Measurements from ENCODE around the gene RNU1-2.
A peak's percentile ranks its signal among the peaks of the same experiment; 100 is the strongest.
"Not testable (repeated sequence)": the region's sequence is repeated elsewhere in the genome, so short reads cannot be mapped to it uniquely, and the experiment has no call there.

RNU1-2 gene

DNA sequence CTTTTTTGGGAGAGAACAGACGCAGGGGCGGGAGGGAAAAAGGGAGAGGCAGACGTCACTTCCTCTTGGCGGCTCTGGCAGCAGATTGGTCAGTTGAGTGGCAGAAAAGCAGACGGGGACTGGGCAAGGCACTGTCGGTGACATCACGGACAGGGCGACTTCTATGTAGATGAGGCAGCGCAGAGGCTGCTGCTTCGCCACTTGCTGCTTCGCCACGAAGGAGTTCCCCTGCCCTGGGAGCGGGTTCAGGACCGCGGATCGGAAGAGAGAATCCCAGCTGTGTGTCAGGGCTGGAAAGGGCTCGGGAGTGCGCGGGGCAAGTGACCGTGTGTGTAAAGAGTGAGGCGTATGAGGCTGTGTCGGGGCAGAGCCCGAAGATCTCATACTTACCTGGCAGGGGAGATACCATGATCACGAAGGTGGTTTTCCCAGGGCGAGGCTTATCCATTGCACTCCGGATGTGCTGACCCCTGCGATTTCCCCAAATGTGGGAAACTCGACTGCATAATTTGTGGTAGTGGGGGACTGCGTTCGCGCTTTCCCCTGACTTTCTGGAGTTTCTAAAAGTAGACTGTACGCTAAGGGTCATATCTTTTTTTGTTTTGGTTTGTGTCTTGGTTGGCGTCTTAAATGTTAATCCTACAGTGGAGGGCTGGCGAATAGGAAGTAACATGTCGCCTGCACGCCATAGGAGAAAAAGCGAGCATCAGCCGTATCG, at the start of gene RNU1-2:
RNU1-2 (plus strand) TSS at position 383 of the 718 bp plus-strand sequence.
- peak; percentile 86 for DNase-seq

DNA sequence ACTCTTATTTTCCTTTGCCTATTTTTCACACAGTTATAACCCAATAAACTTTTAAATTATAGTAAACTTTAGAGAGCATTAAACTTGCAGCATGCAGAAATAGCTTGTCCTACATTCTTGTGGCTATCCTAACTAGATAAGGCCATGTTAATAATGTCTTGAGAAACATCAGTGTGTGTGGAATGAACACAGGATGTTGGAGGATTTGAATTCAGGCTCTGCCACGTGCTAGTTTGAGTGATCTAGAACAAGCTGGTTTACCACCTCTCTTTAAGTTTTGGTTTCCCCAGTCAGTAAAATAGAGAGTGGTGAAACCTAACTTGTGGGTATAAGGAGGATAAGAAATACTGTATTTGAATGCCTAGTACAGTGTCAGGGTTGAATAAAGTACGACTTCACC, 39.6 kb upstream of the RNU1-2 start:
- DNase-seq: not testable (repeated sequence)

DNA sequence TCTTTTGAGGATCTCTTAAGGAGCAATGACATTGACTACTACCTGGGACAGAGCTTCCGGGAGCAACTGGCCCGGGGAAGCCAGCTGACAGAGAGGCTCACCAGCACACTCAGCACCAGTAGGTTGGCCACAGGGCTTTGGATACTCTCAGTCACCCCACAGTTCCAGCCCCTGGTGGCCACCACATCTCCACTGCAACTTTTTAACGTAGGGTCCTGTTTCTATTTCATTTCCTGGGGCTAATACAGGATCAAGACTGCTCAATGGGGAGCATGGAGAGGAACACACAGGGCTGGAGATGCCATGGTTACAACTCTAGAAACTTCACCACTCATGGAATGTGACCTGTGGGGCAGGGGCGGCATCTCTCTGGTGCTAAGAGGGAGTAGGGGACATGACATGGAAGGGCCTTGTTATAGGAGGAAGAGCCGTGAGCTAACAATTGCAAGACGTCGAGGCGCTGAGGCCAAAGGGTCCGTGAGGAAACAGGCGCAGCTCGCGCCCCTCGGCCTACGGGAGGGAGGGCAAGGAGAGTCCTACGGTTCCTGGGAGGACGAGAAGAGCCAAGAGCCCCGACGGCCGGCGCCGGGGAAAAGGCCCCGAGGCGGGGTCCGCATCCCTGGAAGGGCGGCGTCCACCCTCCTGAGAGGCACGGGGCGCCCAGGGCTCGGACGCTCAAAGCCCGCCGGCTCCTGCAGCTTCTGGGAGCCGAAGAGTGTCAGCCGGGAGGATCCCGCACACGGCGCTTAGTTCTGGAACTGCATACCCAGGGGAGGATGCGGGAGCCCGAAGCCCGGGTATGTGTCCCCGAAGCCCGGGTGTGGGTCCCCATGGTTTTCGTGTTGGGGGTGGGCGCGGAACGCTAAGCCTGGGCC, 36.4 kb upstream of the RNU1-2 start:
- not testable (repeated sequence) for DNase-seq

DNA sequence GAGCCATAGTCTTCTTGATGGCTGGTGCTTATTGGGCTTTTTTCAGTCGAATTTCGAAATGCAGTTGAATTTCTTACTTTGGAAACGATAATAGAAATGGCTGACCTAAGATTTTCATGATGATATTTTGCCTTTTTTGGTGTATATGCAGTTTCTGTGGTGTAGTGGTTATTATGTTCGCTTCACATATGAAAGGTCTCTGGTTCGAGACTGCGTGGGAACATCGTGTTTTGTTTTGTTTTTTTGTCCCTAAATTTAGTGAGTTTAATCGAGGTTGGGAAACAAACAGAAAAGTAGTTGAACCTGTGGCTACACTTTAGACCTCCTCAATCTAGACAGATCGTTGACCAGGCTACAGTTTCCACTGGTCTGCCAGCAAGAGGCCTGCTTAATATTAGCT, 35.7 kb upstream of the RNU1-2 start:
- DNase-seq: not testable (repeated sequence)

DNA sequence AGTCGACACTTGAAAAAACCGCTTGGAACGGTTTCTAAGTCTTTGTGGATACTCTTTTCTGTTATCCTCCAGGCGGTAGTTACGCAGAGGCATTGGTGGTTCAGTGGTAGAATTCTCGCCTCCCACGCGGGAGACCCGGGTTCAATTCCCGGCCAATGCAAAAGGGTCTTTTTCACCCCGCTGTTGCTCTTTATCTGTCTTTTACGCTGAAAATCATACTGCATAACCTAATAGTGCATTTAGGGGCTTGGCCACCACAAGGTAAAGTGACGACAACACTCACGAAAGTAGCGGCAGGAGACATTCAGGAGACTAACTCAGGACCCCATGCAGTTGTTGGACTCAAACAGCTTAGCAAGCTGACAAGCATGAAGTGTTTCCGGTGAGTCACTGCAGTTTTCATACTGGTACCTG, 33.9 kb upstream of the RNU1-2 start:
- DNase-seq: not testable (repeated sequence)

DNA sequence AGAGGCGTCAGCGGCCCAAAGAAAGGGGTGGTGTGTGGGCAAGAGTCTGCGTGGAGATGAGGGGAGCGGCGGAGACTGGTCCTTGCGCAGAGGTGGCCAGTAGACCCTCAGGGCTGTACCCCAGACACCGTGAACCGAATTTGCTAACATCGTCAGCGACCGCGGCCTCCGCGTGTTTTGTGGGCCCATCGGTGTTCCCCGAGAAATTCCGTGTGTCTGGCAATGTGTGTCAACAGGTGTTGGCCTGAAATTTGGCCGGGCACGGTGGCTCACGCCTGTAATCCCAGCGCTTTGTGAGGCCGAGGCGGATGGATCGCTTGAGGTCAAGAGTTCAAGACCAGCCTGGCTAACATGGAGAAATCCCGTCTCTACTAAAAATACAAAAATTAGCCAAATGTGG, 33.4 kb upstream of the RNU1-2 start:
- not testable (repeated sequence) for DNase-seq

DNA sequence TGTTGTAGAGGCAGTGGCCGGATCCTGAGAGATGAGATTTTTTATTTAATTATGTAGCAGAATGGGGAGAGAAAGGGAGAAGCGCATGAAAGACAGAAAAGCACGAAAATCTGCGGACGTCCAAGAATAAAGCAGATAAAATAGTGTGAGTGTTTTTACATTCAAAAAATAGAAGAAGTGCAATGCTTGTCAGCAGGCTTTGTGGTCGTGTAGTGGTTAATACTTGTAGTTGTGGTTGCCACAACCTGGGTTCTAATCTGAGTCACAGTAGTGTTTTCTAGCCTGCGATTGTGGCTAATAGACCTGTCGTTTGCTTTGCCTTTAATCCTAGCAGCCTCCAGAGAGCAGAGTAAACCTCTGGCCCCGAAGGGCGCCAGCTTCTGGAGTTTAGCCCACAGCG, 32.8 kb upstream of the RNU1-2 start:
- not testable (repeated sequence) for DNase-seq

DNA sequence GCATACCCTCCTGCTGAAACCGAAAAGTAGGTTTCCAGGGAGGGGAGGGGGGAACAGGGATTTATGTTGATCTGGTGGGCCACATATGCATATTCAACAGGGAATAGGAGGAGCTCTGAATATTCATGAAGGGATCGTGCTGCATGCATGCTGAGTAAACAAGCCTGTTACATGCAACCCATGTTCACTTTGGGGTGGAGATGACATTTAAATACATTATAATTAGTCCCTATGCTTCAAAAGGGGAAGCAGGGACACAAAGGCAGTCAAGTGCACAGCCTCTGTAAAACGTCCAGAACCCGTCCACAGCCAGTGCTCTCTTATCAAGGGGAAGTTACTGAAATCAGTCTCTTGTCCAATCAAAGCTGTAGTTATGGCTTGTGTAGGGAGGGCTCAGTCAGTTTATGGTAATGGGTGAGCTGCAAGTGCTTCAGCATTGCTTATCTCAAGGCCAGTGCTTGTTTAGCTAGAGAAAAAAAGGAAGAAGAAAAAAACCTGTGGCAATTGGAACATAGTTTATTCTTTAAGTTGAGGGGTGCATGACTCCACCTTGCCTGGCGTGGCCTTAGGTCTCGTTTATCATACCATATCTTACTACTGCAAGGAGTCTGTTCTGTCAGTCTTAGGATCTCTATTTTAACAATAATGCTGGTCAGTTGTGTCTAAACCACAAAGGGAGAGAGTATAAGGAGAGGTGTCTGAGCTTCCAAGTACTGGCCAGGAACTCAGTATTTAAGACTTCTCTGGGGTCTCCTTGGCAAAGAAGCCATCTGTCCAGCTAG, 28.7 kb upstream of the RNU1-2 start:
- DNase-seq: not testable (repeated sequence)

DNA sequence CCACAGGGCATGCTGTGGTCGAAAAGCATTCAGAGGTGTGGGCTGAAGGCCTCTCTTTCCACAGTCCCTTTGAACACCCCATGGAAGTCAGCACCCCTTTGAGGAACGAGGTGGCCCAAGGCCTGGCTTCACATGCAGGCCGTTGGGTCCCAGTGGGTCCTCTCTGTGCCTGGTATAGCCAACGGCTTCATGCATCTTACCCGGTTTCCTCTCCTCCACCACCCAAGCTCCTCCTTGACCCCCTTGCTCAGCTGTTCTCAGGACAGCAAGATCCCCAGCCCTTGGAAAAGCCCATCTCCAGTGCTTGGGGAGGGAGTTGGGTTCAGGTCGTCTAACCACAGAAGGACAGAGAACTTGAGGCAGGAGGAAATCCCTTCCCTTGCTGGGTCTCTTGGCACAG, 27.0 kb upstream of the RNU1-2 start:
- not testable (repeated sequence) for DNase-seq

DNA sequence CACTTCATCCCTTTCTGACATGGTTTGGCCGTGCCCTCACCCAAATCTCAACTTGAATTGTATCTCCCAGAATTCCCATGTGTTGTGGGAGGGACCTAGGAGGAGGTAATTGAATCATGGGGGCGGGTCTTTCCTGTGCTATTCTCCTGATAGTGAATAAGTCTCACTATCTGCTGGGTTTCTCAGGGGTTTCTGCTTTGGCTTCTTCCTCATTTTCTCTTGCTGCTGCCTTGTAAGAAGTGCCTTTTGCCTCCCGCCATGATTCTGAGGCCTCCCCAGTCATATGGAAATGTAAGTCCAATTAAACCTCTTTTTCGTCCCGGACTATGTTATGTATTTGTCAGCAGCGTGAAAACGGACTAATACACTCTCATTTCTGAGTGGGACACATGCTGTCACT, 25.8 kb upstream of the RNU1-2 start:
- DNase-seq: not testable (repeated sequence)

DNA sequence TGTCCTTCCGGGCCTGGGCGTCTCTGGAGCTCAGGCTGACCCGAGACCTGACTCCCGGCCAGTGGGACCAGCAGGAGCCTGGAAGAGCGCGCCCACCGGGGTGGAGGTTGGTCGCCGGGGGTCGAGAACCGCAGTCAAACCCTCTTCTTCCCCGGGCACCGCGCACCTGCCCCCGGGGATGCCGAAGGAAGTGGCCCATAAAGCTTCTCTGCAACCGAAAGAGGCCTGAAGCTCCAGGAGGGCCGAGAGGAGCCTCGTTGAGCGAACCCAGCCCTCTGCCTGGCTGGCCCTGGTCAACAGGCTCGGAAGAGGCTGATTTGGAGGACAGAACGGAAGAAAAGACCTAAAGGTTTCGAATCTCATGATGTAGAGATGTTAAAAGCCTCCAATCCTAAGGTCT, 24.6 kb upstream of the RNU1-2 start:
- not testable (repeated sequence) for DNase-seq

DNA sequence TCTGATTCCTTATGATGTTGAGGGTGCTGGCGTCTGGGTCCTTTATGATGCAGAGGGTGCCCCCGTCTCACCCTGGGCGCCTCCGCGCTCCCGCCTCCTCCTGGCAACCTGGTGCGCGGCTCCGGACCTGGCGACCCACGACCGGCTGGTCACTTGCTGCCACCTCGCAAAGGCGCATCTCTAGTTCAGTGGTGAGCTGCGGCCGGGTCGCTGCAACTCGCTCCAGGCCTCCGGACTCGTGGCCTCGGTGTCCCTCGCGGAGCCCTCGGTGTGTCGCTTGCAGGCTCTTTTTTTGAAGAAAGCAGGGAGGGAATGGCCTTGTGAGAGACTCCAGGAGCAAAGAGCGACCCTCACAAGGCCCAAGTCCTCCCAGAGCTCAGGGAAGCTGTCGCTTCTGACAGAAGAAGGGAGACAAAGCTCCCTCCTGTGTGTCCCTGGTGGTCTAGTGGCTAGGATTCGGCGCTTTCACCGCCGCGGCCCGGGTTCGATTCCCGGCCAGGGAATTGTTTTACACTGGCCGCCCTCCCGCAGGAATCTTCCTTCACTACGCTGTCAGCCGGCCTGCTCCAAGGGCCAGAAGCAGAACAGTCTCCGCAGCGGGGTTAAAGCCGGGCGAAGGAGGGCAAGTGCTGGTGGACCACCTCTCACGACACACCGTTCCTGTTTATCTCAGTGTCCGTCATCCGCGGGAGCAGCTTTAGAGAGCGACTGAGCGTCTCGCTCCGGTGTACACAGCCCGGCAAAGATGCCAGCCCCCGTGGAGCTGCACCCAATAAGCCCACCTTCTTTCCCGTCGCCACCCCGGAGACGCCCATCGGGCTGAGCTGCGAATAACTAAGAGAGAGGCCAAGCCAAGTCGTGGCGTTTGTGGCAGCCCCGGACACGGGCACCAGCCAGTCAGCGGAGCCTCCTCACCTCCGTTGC, 23.4 kb upstream of the RNU1-2 start:
- DNase-seq: peak; percentile 38

DNA sequence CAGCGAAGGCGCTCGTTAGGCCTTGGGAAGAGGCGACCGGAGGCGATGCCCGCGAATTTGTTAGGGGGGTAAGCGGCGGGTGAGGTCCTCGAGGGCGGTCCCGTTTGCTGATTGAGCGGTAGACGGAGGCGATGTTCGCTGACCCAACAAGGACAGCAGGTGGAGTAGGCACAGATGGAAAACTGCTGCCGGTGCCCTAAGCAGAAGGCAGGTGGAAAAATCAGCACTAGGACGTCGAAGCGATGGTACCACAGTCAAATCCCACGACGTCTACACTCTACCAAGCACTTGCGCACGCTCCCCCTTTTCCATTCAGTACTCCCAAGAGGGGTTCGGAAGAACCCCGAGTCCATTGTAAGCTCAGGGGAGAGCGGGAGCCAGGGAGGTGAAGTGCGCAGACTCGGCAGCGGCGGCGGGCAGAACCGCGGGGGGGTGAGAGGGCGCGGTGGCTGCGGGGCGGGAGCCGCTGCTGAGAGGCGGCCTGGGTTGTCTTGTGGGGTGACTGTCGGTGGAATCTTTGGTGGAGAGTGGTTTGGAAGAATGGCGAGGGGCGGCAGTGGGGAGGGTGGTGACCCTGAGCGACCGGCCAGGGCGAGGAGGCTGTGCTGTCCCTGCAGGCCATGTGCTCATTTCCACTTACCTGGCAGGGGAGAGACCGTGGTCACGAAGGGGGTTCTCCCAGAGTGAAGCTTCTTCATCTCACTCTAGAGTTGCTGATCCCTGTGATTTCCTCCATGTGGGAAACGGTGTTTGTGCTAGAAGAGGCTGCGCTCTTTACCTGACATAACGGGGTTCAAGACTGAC, 22.5 kb upstream of the RNU1-2 start:
- peak; percentile 74 for DNase-seq

DNA sequence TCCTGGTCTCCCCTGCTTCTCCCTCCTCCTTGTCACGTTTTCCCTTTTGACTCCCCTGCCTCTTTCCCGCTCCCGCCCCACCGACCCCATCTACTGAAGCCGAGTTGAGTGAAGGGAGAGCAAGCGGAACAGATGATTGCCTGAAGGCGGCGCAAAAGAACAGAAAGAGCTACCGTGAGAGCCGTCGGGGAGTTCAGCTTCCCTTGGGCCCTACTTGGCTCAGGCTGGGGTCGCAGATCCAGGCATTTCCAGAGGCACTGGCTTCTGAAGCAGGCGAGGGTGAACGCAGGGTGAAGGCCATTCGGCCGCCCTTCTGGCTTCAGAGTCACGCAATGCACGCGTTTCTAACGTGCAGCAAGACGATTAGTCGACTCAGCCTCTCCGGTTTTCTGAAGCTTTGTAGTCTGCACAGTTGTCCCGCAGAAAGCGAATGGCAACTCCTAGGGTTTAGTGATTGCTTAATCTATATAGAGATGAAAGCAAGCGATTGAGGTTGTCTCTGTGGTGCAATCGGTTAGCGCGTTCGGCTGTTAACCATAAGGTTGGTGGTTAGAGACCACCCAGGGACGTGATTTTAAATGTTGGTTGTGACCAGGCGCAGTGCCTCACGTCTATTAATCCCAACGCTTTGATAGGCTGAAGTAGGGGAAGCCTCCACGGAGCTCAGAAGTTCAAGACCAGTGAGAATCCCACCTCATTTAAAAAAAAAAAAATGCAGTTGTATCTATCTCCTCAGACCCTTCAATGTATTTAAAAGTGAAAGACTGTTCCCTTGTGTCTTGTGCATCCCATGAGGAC, 20.6 kb upstream of the RNU1-2 start:
- DNase-seq: not testable (repeated sequence)

DNA sequence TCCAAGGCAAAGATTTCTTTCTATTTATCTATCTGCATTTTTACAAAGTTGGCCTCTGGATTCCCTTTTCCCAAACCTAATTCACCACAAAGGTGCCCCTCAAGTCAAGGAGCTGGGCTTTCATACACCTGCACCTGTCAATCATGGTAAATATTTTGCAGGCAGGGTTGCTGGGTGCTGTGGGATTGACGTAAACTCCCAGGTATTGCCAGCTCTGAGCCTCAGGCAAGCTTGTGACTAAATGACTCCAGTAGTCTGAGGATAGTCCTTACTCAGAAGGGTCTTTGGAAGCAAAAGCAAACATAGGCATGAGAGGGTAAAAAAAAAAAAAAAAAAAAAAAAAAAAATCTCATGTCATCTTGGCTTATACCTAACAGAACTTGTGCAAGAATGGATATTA, 14.0 kb upstream of the RNU1-2 start:
- DNase-seq: not testable (repeated sequence)

DNA sequence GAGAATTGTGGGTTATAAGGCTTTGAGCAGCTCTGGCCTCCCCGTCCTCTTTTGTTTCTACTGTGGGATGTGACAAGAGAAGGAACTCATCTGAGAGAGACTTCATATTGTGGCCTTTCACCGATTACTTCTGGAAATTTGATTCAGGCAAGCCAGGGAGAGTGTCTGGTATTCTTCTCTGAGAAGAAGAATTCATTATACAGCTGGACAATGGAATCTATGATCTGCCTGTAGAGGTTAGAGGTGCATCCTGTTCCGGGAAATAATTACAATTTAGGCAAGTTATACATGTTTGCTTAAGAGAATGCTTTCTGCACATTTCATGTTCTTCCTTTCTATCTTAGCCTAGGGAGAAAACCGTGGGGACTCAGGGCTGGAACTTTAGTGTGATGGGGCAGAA, 12.8 kb upstream of the RNU1-2 start:
- DNase-seq: no peak

DNA sequence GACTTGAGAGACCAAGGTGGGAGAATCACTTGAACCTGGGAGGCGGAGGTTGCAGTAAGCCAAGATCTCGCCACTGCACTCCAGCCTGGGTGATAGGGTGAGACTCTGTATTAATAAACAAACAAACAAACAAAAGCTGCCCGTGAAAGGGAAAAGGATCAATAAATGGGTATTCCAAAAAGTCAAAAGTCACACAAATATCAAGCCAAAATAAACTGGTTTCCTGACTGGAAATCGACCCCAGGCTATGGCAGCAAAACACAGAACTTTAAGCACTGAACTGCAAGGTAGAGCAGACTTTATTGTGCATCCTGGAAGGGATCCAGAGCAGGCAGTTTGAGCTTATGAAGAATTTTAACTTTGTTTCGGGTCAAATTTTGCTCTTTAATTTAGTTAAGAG, 11.3 kb upstream of the RNU1-2 start:
- not testable (repeated sequence) for DNase-seq

DNA sequence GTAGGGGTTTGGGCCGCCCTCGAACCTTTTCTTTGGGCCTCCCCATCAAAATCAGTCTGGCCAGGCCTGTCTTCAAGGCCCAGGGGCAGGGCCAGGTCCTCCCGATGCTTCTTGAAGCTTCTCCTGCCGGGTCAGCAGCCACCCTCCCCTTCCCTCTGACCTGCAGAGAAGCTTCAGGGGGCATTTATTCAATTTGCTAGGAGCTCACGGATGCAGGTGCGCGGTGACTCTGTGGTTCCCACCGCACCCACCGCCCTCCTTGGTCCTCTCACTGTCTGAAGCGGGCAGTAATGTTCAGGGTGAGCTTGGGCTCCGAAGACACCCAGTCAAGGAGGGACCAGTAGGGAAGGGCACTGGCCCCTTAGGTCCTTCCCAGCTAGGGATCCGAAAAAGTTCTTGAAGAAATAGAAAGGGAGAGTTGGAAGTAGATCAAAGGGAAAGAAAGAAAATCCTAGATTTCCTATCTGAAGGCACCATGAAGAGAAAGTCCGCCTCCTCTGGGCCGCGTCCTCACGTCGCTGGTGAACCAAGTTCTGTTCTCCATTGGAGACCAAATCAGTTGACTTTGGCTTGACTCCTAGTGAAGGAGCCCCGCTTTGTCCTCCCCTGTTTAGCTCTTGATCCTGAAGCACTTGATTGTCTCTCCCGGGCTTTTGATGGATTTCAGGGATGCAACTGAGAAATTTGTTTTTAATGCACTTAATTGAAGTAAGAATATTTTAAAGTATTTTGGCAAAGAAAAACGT, 8.7 kb upstream of the RNU1-2 start:
- no peak for DNase-seq

Data from CD4-positive, alpha-beta T cell treated with Interleukin-17A for 4 hours (primary cell).